ENCODE results near the gene TEKT1. TPM values are rescaled to one million over a fixed set of nuclear protein-coding genes. Genes with fewer than 3 reads are reported as not detected.

TEKT1 gene
- polyA plus RNA-seq, 1 donor from 2014 or later: 0.06 TPM

GRCh38 chr17:6796887-6797490 is 34.5 kb downstream of the TEKT1 start:
- no peaks in the 10 kb centered on the region for H3K36me3 ChIP-seq (ENCODE audit: insufficient read depth, low read length)
- H3K4me2 ChIP-seq (ENCODE audit: low read length): no peak overlapping the region
- H3F3A ChIP-seq (ENCODE audit: insufficient read depth, low read length, poor library complexity, severe bottlenecking): no peaks in the 10 kb centered on the region
- H3K9me3 ChIP-seq (ENCODE audit: low read length): no peaks in the 10 kb centered on the region
- H4K20me1 ChIP-seq (ENCODE audit: insufficient read depth): no peaks in the 10 kb centered on the region
- no peak overlapping the region for H3K27ac ChIP-seq (ENCODE audit: low read length)
- no peak overlapping the region for H3K9ac ChIP-seq (ENCODE audit: low read length)
- no peaks in the 10 kb centered on the region for H3K27me3 ChIP-seq (ENCODE audit: insufficient read depth, low read depth, low read length)
- H3K79me2 ChIP-seq (replicated peaks; ENCODE audit: insufficient read depth, low read length): no peaks in the 10 kb centered on the region
- H2AFZ ChIP-seq (ENCODE audit: low read depth, low read length): no peak overlapping the region
- no peaks in the 10 kb centered on the region for H3K9me2 ChIP-seq (ENCODE audit: insufficient read depth, low read length)
- no peak overlapping the region for H3K4me3 ChIP-seq (ENCODE audit: low read length)
- TF ChIP-seq POLR2AphosphoS5 (IDR thresholded peaks at IDR 0.05) (no peak), REST (IDR thresholded peaks at IDR 0.05; ENCODE audit: borderline replicate concordance) (no peak), SMC3 (conservative IDR thresholded peaks at IDR 0.05; ENCODE audit: poor library complexity) (no peak), EZH2 (IDR thresholded peaks at IDR 0.05; ENCODE audit: borderline replicate concordance, insufficient read depth, low read length, poor library complexity, severe bottlenecking) (no peak), CTCF (IDR thresholded peaks at IDR 0.05; ENCODE audit: poor library complexity, severe bottlenecking) (no peak), MXI1 (conservative IDR thresholded peaks at IDR 0.05; ENCODE audit: poor library complexity, severe bottlenecking) (no peak), TAF1 (IDR thresholded peaks at IDR 0.05; ENCODE audit: low read depth) (no peak), EP300 (conservative IDR thresholded peaks at IDR 0.05; ENCODE audit: poor library complexity, severe bottlenecking) (no peak), RAD21 (conservative IDR thresholded peaks at IDR 0.05) (no peak)

- no peaks in the 10 kb centered on the region for H3F3A ChIP-seq (ENCODE audit: insufficient read depth, low read length, poor library complexity, severe bottlenecking)
- no peak overlapping the region for H3K27ac ChIP-seq (ENCODE audit: low read length)
- H3K79me2 ChIP-seq (replicated peaks; ENCODE audit: insufficient read depth, low read length): no peaks in the 10 kb centered on the region
These were observed 35.3 kb downstream of the TEKT1 start for GRCh38 chr17:6796017-6796886.

More at GRCh38 chr17:6796017-6796886, 35.3 kb downstream of the TEKT1 start:
- no peak overlapping the region for H2AFZ ChIP-seq (ENCODE audit: low read depth, low read length)
- no peaks in the 10 kb centered on the region for H4K20me1 ChIP-seq (ENCODE audit: insufficient read depth)
- no peak overlapping the region for H3K9ac ChIP-seq (ENCODE audit: low read length)
- H3K9me2 ChIP-seq (ENCODE audit: insufficient read depth, low read length): no peaks in the 10 kb centered on the region
- no peaks in the 10 kb centered on the region for H3K36me3 ChIP-seq (ENCODE audit: insufficient read depth, low read length)
- no peaks in the 10 kb centered on the region for H3K9me3 ChIP-seq (ENCODE audit: low read length)
- H3K27me3 ChIP-seq (ENCODE audit: insufficient read depth, low read depth, low read length): no peaks in the 10 kb centered on the region
- TF ChIP-seq EP300 (conservative IDR thresholded peaks at IDR 0.05; ENCODE audit: poor library complexity, severe bottlenecking): no peak
- no peak for TF ChIP-seq RAD21 (conservative IDR thresholded peaks at IDR 0.05)
- TF ChIP-seq SMC3 (conservative IDR thresholded peaks at IDR 0.05; ENCODE audit: poor library complexity): no peak
- no peak for TF ChIP-seq MXI1 (conservative IDR thresholded peaks at IDR 0.05; ENCODE audit: poor library complexity, severe bottlenecking)
- TF ChIP-seq CTCF (IDR thresholded peaks at IDR 0.05; ENCODE audit: poor library complexity, severe bottlenecking): no peak
- TF ChIP-seq TAF1 (IDR thresholded peaks at IDR 0.05; ENCODE audit: low read depth): no peak
- no peak for TF ChIP-seq POLR2AphosphoS5 (IDR thresholded peaks at IDR 0.05)
- TF ChIP-seq EZH2 (IDR thresholded peaks at IDR 0.05; ENCODE audit: borderline replicate concordance, insufficient read depth, low read length, poor library complexity, severe bottlenecking): no peak
- no peak overlapping the region for H3K4me2 ChIP-seq (ENCODE audit: low read length)
- no peak overlapping the region for H3K4me3 ChIP-seq (ENCODE audit: low read length)
